Skeletal muscle satellite cell (primary cell): ENCODE results near the gene NHERF1.

Experiments used
- H3K27me3 ChIP-seq: 2 replicates; pipeline ENCODE4 v1.7.0; 2013; ENCODE audit warnings: low read length; ENCODE audit not compliant: control insufficient read depth, insufficient read depth
- H3K36me3 ChIP-seq: 2 replicates; pipeline ENCODE4 v1.7.0; 2013; ENCODE audit warnings: mild to moderate bottlenecking, control low read depth, low read length; ENCODE audit not compliant: insufficient read depth
- H3K4me1 ChIP-seq: 2 replicates; pipeline ENCODE4 v1.7.0; 2013; ENCODE audit warnings: low read length; ENCODE audit not compliant: control insufficient read depth, insufficient read depth
- H3K4me2 ChIP-seq: 2 replicates; pipeline ENCODE4 v1.7.0; 2013; ENCODE audit warnings: mild to moderate bottlenecking, low read length
- H3K4me3 ChIP-seq: 2 replicates; pipeline ENCODE4 v1.7.0; 2013; ENCODE audit warnings: low read length
- H3K9ac ChIP-seq: 2 replicates; pipeline ENCODE4 v1.7.0; 2013; ENCODE audit warnings: mild to moderate bottlenecking, low read depth, low read length, moderate library complexity
- H3K9me3 ChIP-seq: replicated peaks from 2 replicates; pipeline ENCODE4 v1.7.0; 2013; ENCODE audit warnings: mild to moderate bottlenecking, control low read depth, low read length

NHERF1 gene

GRCh38 chr17:74772053-74772452 is 23.6 kb downstream of the NHERF1 start:
- Histone ChIP-seq H3K9ac (no peak overlapping the region), H3K4me1 (peaks cover 45% of the 10 kb centered on the region), H3K36me3 (peaks cover 55% of the 10 kb centered on the region), H3K27me3 (no peaks in the 10 kb centered on the region), H3K9me3 (no peaks in the 10 kb centered on the region), H3K4me2 (no peak overlapping the region), H3K4me3 (no peak overlapping the region)

GRCh38 chr17:74773414-74773813 is 25.0 kb downstream of the NHERF1 start:
- Histone ChIP-seq H3K36me3 (peaks cover 54% of the 10 kb centered on the region), H3K27me3 (no peaks in the 10 kb centered on the region), H3K4me1 (peaks cover 36% of the 10 kb centered on the region), H3K9me3 (no peaks in the 10 kb centered on the region), H3K4me2 (peak overlapping the region; percentile 44), H3K4me3 (no peak overlapping the region), H3K9ac (peak overlapping the region; percentile 2)

GRCh38 chr17:74773871-74774286 is 25.5 kb downstream of the NHERF1 start:
- H3K36me3 ChIP-seq, result peaks cover 49% of the 10 kb centered on the region
- peak overlapping the region; percentile 44 for H3K4me2 ChIP-seq
- no peaks in the 10 kb centered on the region for H3K9me3 ChIP-seq
- H3K4me1 ChIP-seq, result peaks cover 32% of the 10 kb centered on the region
- no peaks in the 10 kb centered on the region for H3K27me3 ChIP-seq
- H3K9ac ChIP-seq, result peak overlapping the region; percentile 2
- peak overlapping the region; percentile 13 for H3K4me3 ChIP-seq

GRCh38 chr17:74775409-74776043 is 27.1 kb downstream of the NHERF1 start:
- Histone ChIP-seq H3K27me3 (no peaks in the 10 kb centered on the region), H3K4me1 (peaks cover 28% of the 10 kb centered on the region), H3K4me2 (peak overlapping the region; percentile 98), H3K36me3 (peaks cover 43% of the 10 kb centered on the region), H3K9ac (peak overlapping the region; percentile 93), H3K4me3 (peak overlapping the region; percentile 97), H3K9me3 (no peaks in the 10 kb centered on the region)

- no peaks in the 10 kb centered on the region for H3K9me3 ChIP-seq
- no peaks in the 10 kb centered on the region for H3K27me3 ChIP-seq
- peak within 1 kb of the TSS; percentile 97 for H3K4me3 ChIP-seq
- peak within 1 kb of the TSS; percentile 98 for H3K4me2 ChIP-seq
- peaks cover 28% of the 10 kb centered on the region for H3K4me1 ChIP-seq
- H3K9ac ChIP-seq, result peak within 1 kb of the TSS; percentile 93
- H3K36me3 ChIP-seq, result peaks cover 39% of the 10 kb centered on the region
Measured at GRCh38 chr17:74776044-74776962, 27.9 kb downstream of the NHERF1 start, which contains the start of gene NAT9. TSS of gene NAT9 (minus strand) at chr17:74776345. CDS start at chr17:74775698, 647 bp downstream.

GRCh38 chr17:74776990-74777389 is 28.6 kb downstream of the NHERF1 start:
- Histone ChIP-seq H3K9ac (peak overlapping the region; percentile 93), H3K4me2 (peak overlapping the region; percentile 95), H3K4me3 (peak overlapping the region; percentile 97), H3K27me3 (no peaks in the 10 kb centered on the region), H3K4me1 (peaks cover 28% of the 10 kb centered on the region), H3K9me3 (no peaks in the 10 kb centered on the region), H3K36me3 (peaks cover 33% of the 10 kb centered on the region)

- H3K9ac ChIP-seq, result no peak overlapping the region
- H3K4me2 ChIP-seq, result no peak overlapping the region
- H3K9me3 ChIP-seq, result no peaks in the 10 kb centered on the region
- no peaks in the 10 kb centered on the region for H3K27me3 ChIP-seq
- peaks cover 27% of the 10 kb centered on the region for H3K36me3 ChIP-seq
- no peak overlapping the region for H3K4me3 ChIP-seq
- peaks cover 26% of the 10 kb centered on the region for H3K4me1 ChIP-seq
Measured at GRCh38 chr17:74777901-74778515, 29.6 kb downstream of the NHERF1 start.

- Histone ChIP-seq H3K27me3 (no peaks in the 10 kb centered on the region), H3K4me1 (peaks cover 16% of the 10 kb centered on the region), H3K9me3 (no peaks in the 10 kb centered on the region), H3K4me3 (no peak overlapping the region), H3K9ac (no peak overlapping the region), H3K36me3 (peaks cover 19% of the 10 kb centered on the region), H3K4me2 (no peak overlapping the region)
Measured at GRCh38 chr17:74778960-74779359, 30.5 kb downstream of the NHERF1 start.

GRCh38 chr17:74779501-74779900 is 31.1 kb downstream of the NHERF1 start:
- Histone ChIP-seq H3K27me3 (no peaks in the 10 kb centered on the region), H3K4me1 (peaks cover 12% of the 10 kb centered on the region), H3K4me3 (no peak overlapping the region)

GRCh38 chr17:74779948-74780400 is 31.5 kb downstream of the NHERF1 start:
- H3K9ac ChIP-seq, result no peak overlapping the region
- no peak overlapping the region for H3K4me2 ChIP-seq
- no peaks in the 10 kb centered on the region for H3K9me3 ChIP-seq
- H3K27me3 ChIP-seq, result no peaks in the 10 kb centered on the region
- H3K4me3 ChIP-seq, result no peak overlapping the region
- peaks cover 21% of the 10 kb centered on the region for H3K36me3 ChIP-seq
- H3K4me1 ChIP-seq, result peaks cover 12% of the 10 kb centered on the region

More at GRCh38 chr17:74779501-74779900, 31.1 kb downstream of the NHERF1 start:
- Histone ChIP-seq H3K9ac (no peak overlapping the region), H3K9me3 (no peaks in the 10 kb centered on the region), H3K4me2 (no peak overlapping the region), H3K36me3 (peaks cover 19% of the 10 kb centered on the region)
